SK-N-SH (cell line): ENCODE measurements around the gene RASL10A. TPM values are rescaled to one million over a fixed set of nuclear protein-coding genes. Genes with fewer than 3 reads are reported as not detected.

Source experiments
- CTCF ChIA-PET: fragments of 300-600, 350-600 bp; formaldehyde crosslinking; extraction: SDS; loops from one replicate; lab custom pipeline; 2021; lab: Yijun Ruan, JAX
- POLR2A ChIA-PET: fragments of 350-600 bp; sonication (Branson Sonifier 250); formaldehyde crosslinking; extraction: SDS; loops from one replicate; lab custom pipeline; 2020; ENCODE audit warnings: antibody characterized with exemption, inconsistent platforms; lab: Yijun Ruan, JAX
- DNase-seq: peaks from one replicate; pipeline ENCODE4 v3.0.0; 2012
- H2AFZ ChIP-seq: fragments of 200-600 bp; sonication (generic); 2 replicates; pipeline ENCODE4 v1.8.1; 2016; ENCODE audit warnings: antibody characterized with exemption, mild to moderate bottlenecking, low read depth
- H3F3A ChIP-seq: fragments of 200-600 bp; sonication (generic); replicated peaks from 2 replicates; pipeline ENCODE3; 2016; ENCODE audit warnings: antibody characterized with exemption, mild to moderate bottlenecking; ENCODE audit not compliant: insufficient read depth
- H3K27ac ChIP-seq, 2 experiments: fragments of 200-500 bp in 1 of 2; fragments of 200-600 bp in 1 of 2; sonication (Bioruptor generic) in 1 of 2; sonication (generic), shearing (Covaris generic) in 1 of 2; 2 replicates each; pipeline versions ENCODE4 v1.5.1 to v1.6.1; 2014 to 2016; ENCODE audit warnings: low read depth in 2 of 2, inconsistent platforms in 1 of 2, low read length in 1 of 2, mild to moderate bottlenecking in 1 of 2, mixed read lengths in 1 of 2
- H3K27me3 ChIP-seq: fragments of 200-600 bp; sonication (generic), shearing (Covaris generic); 2 replicates; pipeline ENCODE4 v1.6.1; 2016; ENCODE audit warnings: mixed run types; ENCODE audit not compliant: insufficient read depth
- H3K36me3 ChIP-seq, 2 experiments: fragments of 200-500 bp in 1 of 2; fragments of 200-600 bp in 1 of 2; sonication (Bioruptor generic) in 1 of 2; sonication (generic) in 1 of 2; replicated peaks in 1 of 2; 2 replicates each; pipeline versions ENCODE3 to v1.5.1; 2014 to 2016; ENCODE audit warnings: low read length in 1 of 2, mild to moderate bottlenecking in 1 of 2; ENCODE audit not compliant: insufficient read depth in 2 of 2, control insufficient read depth in 1 of 2
- H3K4me1 ChIP-seq, 2 experiments: fragments of 200-500 bp in 1 of 2; fragments of 200-600 bp in 1 of 2; sonication (Bioruptor generic) in 1 of 2; sonication (generic), shearing (Covaris generic) in 1 of 2; 2 replicates each; pipeline versions ENCODE4 v1.5.1 to v1.6.1; 2014 to 2016; ENCODE audit warnings: low read depth in 1 of 2, low read length in 1 of 2, mixed run types in 1 of 2; ENCODE audit not compliant: insufficient read depth in 2 of 2, control insufficient read depth in 1 of 2
- H3K4me2 ChIP-seq: fragments of 200-600 bp; sonication (generic), shearing (Covaris generic); 2 replicates; pipeline ENCODE4 v1.6.1; 2017; ENCODE audit warnings: mixed run types
- H3K4me3 ChIP-seq, 2 experiments: fragments of 200-500 bp in 1 of 2; fragments of 200-600 bp in 1 of 2; sonication (Bioruptor generic) in 1 of 2; sonication (generic), shearing (Covaris generic) in 1 of 2; 2 replicates each; pipeline versions ENCODE4 v1.5.1 to v1.8.1; 2014 to 2016; ENCODE audit warnings: low read depth in 2 of 2, inconsistent platforms in 1 of 2, low read length in 1 of 2, mild to moderate bottlenecking in 1 of 2, mixed read lengths in 1 of 2, moderate library complexity in 1 of 2
- H3K79me2 ChIP-seq: fragments of 200-600 bp; sonication (generic); 2 replicates; pipeline ENCODE4 v1.8.1; 2017; ENCODE audit warnings: mild to moderate bottlenecking; ENCODE audit not compliant: insufficient read depth
- H3K9ac ChIP-seq: fragments of 200-600 bp; sonication (generic); 2 replicates; pipeline ENCODE4 v1.6.1; 2017; ENCODE audit warnings: mixed run types
- H3K9me2 ChIP-seq: fragments of 200-600 bp; sonication (generic); 2 replicates; pipeline ENCODE4 v1.6.1; 2017; ENCODE audit warnings: mixed run types
- H3K9me3 ChIP-seq: fragments of 200-600 bp; sonication (generic); 2 replicates; pipeline ENCODE4 v1.6.1; 2017; ENCODE audit warnings: mixed run types, mild to moderate bottlenecking, moderate library complexity
- H4K20me1 ChIP-seq: fragments of 200-600 bp; sonication (generic); 2 replicates; pipeline ENCODE4 v1.6.1; 2017; ENCODE audit warnings: mild to moderate bottlenecking, mixed run types; ENCODE audit not compliant: insufficient read depth
- CTCF ChIP-seq: fragments of 200-600 bp; sonication (generic); IDR thresholded peaks from 2 replicates; pipeline ENCODE4 v1.6.1; 2017; ENCODE audit warnings: antibody characterized with exemption, mild to moderate bottlenecking, moderate library complexity
- EP300 ChIP-seq, 2 experiments: IDR thresholded peaks; 2 replicates each; pipeline versions ENCODE4 v1.4.0 to v1.6.1; 2012; ENCODE audit warnings: borderline replicate concordance in 1 of 2, low read depth in 1 of 2, low read length in 1 of 2
- FOXJ3 ChIP-seq: sonication (generic); formaldehyde crosslinking; IDR thresholded peaks from 2 replicates; pipeline ENCODE4 v1.5.1; 2020; ENCODE audit warnings: mild to moderate bottlenecking, missing genetic modification reagents
- GABPA ChIP-seq: IDR thresholded peaks from 2 replicates; pipeline ENCODE4 v1.4.0; 2012; ENCODE audit warnings: low read depth, mild to moderate bottlenecking
- GATA2 ChIP-seq: sonication (generic); formaldehyde crosslinking; IDR thresholded peaks from 2 replicates; pipeline ENCODE4 v1.5.0; 2020; ENCODE audit warnings: mild to moderate bottlenecking, missing genetic modification reagents
- MAX ChIP-seq: IDR thresholded peaks from 2 replicates; pipeline ENCODE4 v1.4.0; 2012; ENCODE audit warnings: low read depth
- RXRA ChIP-seq: IDR thresholded peaks from 2 replicates; pipeline ENCODE4 v1.4.0; 2012; ENCODE audit warnings: low read depth, mild to moderate bottlenecking, borderline replicate concordance
- TAF1 ChIP-seq: IDR thresholded peaks from 2 replicates; pipeline ENCODE4 v1.6.1; 2012; ENCODE audit warnings: low read depth, mild to moderate bottlenecking, low read length, moderate library complexity, borderline replicate concordance
- WGBS: methylation state at CpG from one replicate; pipeline ENCODE4 v1.1.6; 2017; ENCODE audit warnings: low lambda C conversion rate; 5-methylcytosine and 5-hydroxymethylcytosine counted together
- polyA plus RNA-seq, 3 experiments: library from polyadenylated mRNA; depleted of rRNA; stranded (reverse); fragments of >200 nt; gene quantifications; 2 replicates each; pipeline ENCODE4 v1.2.3, GENCODE V29; 2012
- TF ChIP-seq, protein P1 (sequence below): IDR thresholded peaks from 2 replicates; pipeline ENCODE4 v1.4.0; 2012; ENCODE audit warnings: low read depth, borderline replicate concordance
- TF ChIP-seq, protein P2 (sequence below): IDR thresholded peaks from 2 replicates; pipeline ENCODE4 v1.4.0; 2012; ENCODE audit warnings: low read depth, borderline replicate concordance

RASL10A gene
- polyA plus RNA-seq, 1 of the 3 experiments (the other 2 are of a cell fraction) = 0.36 TPM

DNA sequence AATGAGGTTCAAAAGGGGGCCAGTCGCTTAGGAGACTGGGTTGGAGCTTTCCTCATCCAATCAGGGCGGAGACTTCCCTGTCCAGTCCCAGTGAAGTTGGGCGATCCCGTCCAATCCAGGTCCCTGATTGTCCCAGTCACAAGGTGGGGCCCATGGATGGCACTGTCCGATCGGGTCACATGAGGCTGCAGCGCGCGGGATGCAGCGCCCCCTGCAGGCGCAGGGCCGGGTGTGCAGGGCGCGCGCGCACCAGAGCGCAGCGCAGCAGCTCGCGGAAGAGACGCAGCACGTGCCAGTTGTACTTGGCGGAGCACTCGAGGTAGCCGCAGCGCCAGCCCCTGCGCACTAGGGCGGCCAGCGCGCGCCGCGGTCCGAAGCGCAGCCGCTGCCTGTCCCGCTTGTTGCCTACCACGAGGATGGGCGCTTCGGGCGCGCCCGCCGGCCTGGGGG is 2.3 kb downstream of the RASL10A start:
- TF ChIP-seq, protein P1, sequence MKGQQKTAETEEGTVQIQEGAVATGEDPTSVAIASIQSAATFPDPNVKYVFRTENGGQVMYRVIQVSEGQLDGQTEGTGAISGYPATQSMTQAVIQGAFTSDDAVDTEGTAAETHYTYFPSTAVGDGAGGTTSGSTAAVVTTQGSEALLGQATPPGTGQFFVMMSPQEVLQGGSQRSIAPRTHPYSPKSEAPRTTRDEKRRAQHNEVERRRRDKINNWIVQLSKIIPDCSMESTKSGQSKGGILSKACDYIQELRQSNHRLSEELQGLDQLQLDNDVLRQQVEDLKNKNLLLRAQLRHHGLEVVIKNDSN = peak; percentile 34; the same call in 1 of the 2 replicates
- TF ChIP-seq, protein P2, sequence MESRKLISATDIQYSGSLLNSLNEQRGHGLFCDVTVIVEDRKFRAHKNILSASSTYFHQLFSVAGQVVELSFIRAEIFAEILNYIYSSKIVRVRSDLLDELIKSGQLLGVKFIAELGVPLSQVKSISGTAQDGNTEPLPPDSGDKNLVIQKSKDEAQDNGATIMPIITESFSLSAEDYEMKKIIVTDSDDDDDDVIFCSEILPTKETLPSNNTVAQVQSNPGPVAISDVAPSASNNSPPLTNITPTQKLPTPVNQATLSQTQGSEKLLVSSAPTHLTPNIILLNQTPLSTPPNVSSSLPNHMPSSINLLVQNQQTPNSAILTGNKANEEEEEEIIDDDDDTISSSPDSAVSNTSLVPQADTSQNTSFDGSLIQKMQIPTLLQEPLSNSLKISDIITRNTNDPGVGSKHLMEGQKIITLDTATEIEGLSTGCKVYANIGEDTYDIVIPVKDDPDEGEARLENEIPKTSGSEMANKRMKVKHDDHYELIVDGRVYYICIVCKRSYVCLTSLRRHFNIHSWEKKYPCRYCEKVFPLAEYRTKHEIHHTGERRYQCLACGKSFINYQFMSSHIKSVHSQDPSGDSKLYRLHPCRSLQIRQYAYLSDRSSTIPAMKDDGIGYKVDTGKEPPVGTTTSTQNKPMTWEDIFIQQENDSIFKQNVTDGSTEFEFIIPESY = peak; percentile 46; the same call in 1 of the 2 replicates
- TF ChIP-seq CTCF = peak; percentile 69
- TF ChIP-seq GABPA = no peak
- no peak for TF ChIP-seq EP300 (IDR thresholded peaks at IDR 0.05; ENCODE audit: borderline replicate concordance in 1 of 2, low read depth in 1 of 2, low read length in 1 of 2)
- TF ChIP-seq MAX = peak; percentile 63; the same call in 1 of the 2 replicates
- Histone ChIP-seq H3F3A (no peaks in the 10 kb centered on the region), H3K36me3 (peaks cover 6 to 7% of the 10 kb centered on the region in 2 experiments), H3K79me2 (peaks cover 20% of the 10 kb centered on the region), H4K20me1 (peaks cover 18% of the 10 kb centered on the region; the same call in 1 of the 2 replicates), H3K4me3 (no peak overlapping the region), H3K4me1 (peaks cover 18 to 27% of the 10 kb centered on the region in 2 experiments; a peak in 3 of 4 replicates), H2AFZ (no peak overlapping the region), H3K4me2 (no peak overlapping the region), H3K9ac (no peak overlapping the region), H3K27ac (no peak overlapping the region), H3K27me3 (peaks cover 21% of the 10 kb centered on the region), H3K9me2 (no peaks in the 10 kb centered on the region), H3K9me3 (no peaks in the 10 kb centered on the region)
- peak; percentile 86 for DNase-seq
- ChIA-PET POLR2A (no interaction called here), CTCF (interaction anchor here (0.5 to 4.5 kb wide), 16 partner anchors 9 to 105 kb away, joined by 3 to 35 read pairs (median 5); no protein-coding TSS in a partner anchor)
- 46% methylated on average over 9 of the region's 44 CpGs for WGBS

DNA sequence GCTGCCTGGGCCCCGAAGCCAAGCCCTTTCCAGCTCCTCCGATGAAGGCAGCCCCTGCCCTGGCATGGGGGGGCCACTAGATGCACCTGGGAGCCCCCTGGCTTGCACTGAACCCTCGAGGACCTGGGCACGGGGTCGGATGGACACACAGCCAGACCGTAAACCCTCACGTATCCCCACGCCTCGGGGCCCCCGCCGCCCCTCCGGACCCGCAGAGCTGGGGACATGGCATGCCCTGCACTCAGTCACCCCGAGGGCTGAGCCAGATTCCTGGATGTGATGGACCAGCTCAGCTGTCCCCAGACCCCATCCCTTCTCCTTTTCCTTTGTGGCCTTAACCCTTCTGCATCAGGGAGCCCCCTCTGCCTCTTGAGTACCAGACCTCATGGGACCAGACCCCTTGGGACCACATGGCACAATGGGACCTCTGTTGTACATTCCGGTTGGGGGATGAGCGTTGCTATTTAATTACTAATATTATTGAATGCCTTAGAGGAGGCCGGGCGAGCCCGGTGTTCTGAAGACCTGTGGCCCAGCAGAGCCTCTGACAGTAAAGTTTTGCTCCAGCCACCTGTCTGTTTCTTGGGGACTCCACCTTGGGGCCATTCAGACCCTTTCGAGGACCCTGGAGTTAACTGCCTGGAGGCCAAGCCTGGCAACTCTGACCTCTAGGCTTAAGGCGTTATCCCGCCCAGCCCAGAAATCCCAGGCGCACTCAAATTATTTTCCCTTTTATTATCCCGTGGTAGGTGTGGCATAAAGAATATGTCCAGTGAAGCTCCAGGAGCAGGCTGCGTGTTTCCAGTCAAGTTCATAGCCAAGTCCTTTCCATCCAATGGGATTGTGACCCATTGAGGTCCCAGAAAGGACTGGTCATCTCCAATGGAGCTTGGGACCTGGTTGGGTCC is 3.0 kb downstream of the RASL10A start:
- H3K9ac ChIP-seq = no peak overlapping the region
- H3K4me1 ChIP-seq = peaks cover 18 to 34% of the 10 kb centered on the region in 2 experiments; a peak in 3 of 4 replicates
- CTCF ChIA-PET = interaction anchor here (0.5 to 4.5 kb wide), 14 partner anchors 9 to 104 kb away, joined by 3 to 35 read pairs (median 5); no protein-coding TSS in a partner anchor
- DNase-seq = peak; percentile 29
- POLR2A ChIA-PET = no interaction called here
- peaks cover 21% of the 10 kb centered on the region for H3K27me3 ChIP-seq
- no peak overlapping the region for H3K4me3 ChIP-seq
- no peaks in the 10 kb centered on the region for H3F3A ChIP-seq
- no peak overlapping the region for H3K27ac ChIP-seq
- no peaks in the 10 kb centered on the region for H3K9me2 ChIP-seq
- no peak for TF ChIP-seq TAF1
- TF ChIP-seq FOXJ3 (CRISPR knock-in tag) = no peak
- no peak for TF ChIP-seq GATA2 (CRISPR knock-in tag)
- no peak for TF ChIP-seq RXRA
- TF ChIP-seq CTCF = no peak
- WGBS = 99% methylated on average over 12 of the region's 25 CpGs
- peaks cover 26% of the 10 kb centered on the region for H3K79me2 ChIP-seq
- no peak overlapping the region for H2AFZ ChIP-seq
- peaks cover 18% of the 10 kb centered on the region; the same call in 1 of the 2 replicates for H4K20me1 ChIP-seq
- H3K9me3 ChIP-seq = no peaks in the 10 kb centered on the region
- peaks cover 6 to 7% of the 10 kb centered on the region in 2 experiments for H3K36me3 ChIP-seq
- no peak overlapping the region for H3K4me2 ChIP-seq
